GM23338 (cell line): ENCODE measurements around the gene ZMPSTE24. TPM values are rescaled to one million over a fixed set of nuclear protein-coding genes. Genes with fewer than 3 reads are reported as not detected.

Experiments
- ATAC-seq: fragments of 200-7000 bp; cut with Tn5 transposase; 3 replicates; pipeline ENCODE4 v1.9.1; 2020
- DNase-seq: peaks from one replicate; pipeline ENCODE4 v3.0.0-alpha.2; 2015; ENCODE audit warnings: low spot score
- H2AFZ ChIP-seq: fragments of 200-600 bp; sonication (generic); 2 replicates; pipeline ENCODE4 v1.8.0; 2016; ENCODE audit warnings: antibody characterized with exemption, mild to moderate bottlenecking, moderate library complexity
- H3F3A ChIP-seq: fragments of 200-600 bp; sonication (generic); replicated peaks from 2 replicates; pipeline ENCODE4 v1.8.0; 2017; ENCODE audit warnings: antibody characterized with exemption, mixed run types, low read depth
- H3K27ac ChIP-seq: fragments of 200-600 bp; sonication (generic); 2 replicates; pipeline ENCODE4 v1.6.1; 2016; ENCODE audit warnings: low read depth
- H3K27me3 ChIP-seq: fragments of 200-600 bp; sonication (generic); 2 replicates; pipeline ENCODE4 v1.8.0; 2016; ENCODE audit warnings: mild to moderate bottlenecking, mixed run types, moderate library complexity; ENCODE audit not compliant: insufficient read depth
- H3K36me3 ChIP-seq: fragments of 200-600 bp; sonication (generic); 2 replicates; pipeline ENCODE4 v1.8.0; 2016; ENCODE audit warnings: mild to moderate bottlenecking; ENCODE audit not compliant: insufficient read depth
- H3K4me1 ChIP-seq: fragments of 200-600 bp; sonication (generic); 2 replicates; pipeline ENCODE4 v1.8.0; 2016; ENCODE audit warnings: mild to moderate bottlenecking, moderate library complexity; ENCODE audit not compliant: insufficient read depth
- H3K4me2 ChIP-seq: fragments of 200-600 bp; sonication (generic); 2 replicates; pipeline ENCODE4 v1.7.1; 2017; ENCODE audit warnings: mixed run types
- H3K4me3 ChIP-seq: fragments of 200-600 bp; sonication (generic); 2 replicates; pipeline ENCODE4 v1.6.1; 2016; ENCODE audit warnings: mixed run types
- H3K79me2 ChIP-seq: fragments of 200-600 bp; sonication (generic); replicated peaks from 2 replicates; pipeline ENCODE4 v1.8.0; 2017; ENCODE audit warnings: mild to moderate bottlenecking; ENCODE audit not compliant: insufficient read depth
- H3K9me2 ChIP-seq: fragments of 200-600 bp; sonication (generic); 2 replicates; pipeline ENCODE4 v1.8.0; 2017; ENCODE audit not compliant: insufficient read depth
- H4K20me1 ChIP-seq: fragments of 200-600 bp; sonication (generic); replicated peaks from 2 replicates; pipeline ENCODE4 v1.8.0; 2017; ENCODE audit warnings: mild to moderate bottlenecking; ENCODE audit not compliant: insufficient read depth
- H3K27ac Mint-ChIP-seq: 2 replicates; pipeline ENCODE4 v1.8.0; 2020; ENCODE audit warnings: inconsistent platforms, mild to moderate bottlenecking, moderate library complexity, mixed read lengths
- H3K27me3 Mint-ChIP-seq: 3 replicates; pipeline ENCODE4 v1.8.0; 2022; ENCODE audit warnings: low read depth, mild to moderate bottlenecking, moderate library complexity, mixed read lengths, inconsistent platforms; ENCODE audit not compliant: insufficient read depth, poor library complexity
- H3K36me3 Mint-ChIP-seq: 3 replicates; pipeline ENCODE4 v1.8.0; 2021; ENCODE audit warnings: low read depth, mild to moderate bottlenecking, inconsistent platforms, moderate library complexity, mixed read lengths
- H3K4me1 Mint-ChIP-seq: 3 replicates; pipeline ENCODE4 v1.8.0; 2020; ENCODE audit warnings: mild to moderate bottlenecking, inconsistent platforms, mixed read lengths
- H3K4me3 Mint-ChIP-seq: 3 replicates; pipeline ENCODE4 v1.8.0; 2021; ENCODE audit warnings: moderate library complexity, mild to moderate bottlenecking, inconsistent platforms, mixed read lengths
- H3K9me3 Mint-ChIP-seq: 3 replicates; pipeline ENCODE4 v1.8.0; 2020; ENCODE audit warnings: moderate library complexity, mild to moderate bottlenecking, inconsistent platforms, mixed read lengths
- CREB1 ChIP-seq: fragments of 250-450 bp; sonication (Bioruptor Pico); IDR thresholded peaks from 2 replicates; pipeline ENCODE4 v1.5.0; 2020; ENCODE audit warnings: low read depth, mild to moderate bottlenecking, moderate library complexity
- CTCF ChIP-seq, 2 experiments: fragments of 200-600 bp in 1 of 2; sonication (generic) in 1 of 2; conservative IDR thresholded peaks; 2 replicates each; pipeline versions ENCODE4 v1.5.1 to v1.6.1; 2016 to 2017; ENCODE audit warnings: antibody characterized with exemption in 2 of 2, low read depth in 2 of 2, mild to moderate bottlenecking in 2 of 2, moderate library complexity in 1 of 2
- ETS1 ChIP-seq: IDR thresholded peaks from 2 replicates; pipeline ENCODE4 v1.6.1; 2016; ENCODE audit warnings: antibody characterized with exemption
- EZH2 ChIP-seq: fragments of 200-600 bp; sonication (generic); IDR thresholded peaks from one replicate; pipeline ENCODE4 v1.8.0; 2017; ENCODE audit warnings: antibody characterized with exemption, mild to moderate bottlenecking, low read depth; ENCODE audit not compliant: unreplicated experiment
- EZH2phosphoT487 ChIP-seq: fragments of 200-600 bp; sonication (generic); IDR thresholded peaks from one replicate; pipeline ENCODE4 v1.8.1; 2018; ENCODE audit warnings: antibody characterized with exemption; ENCODE audit not compliant: unreplicated experiment
- JUNB ChIP-seq: IDR thresholded peaks from one replicate; pipeline ENCODE4 v1.6.1; 2016; ENCODE audit warnings: antibody characterized with exemption; ENCODE audit not compliant: unreplicated experiment
- NANOG ChIP-seq: IDR thresholded peaks from 2 replicates; pipeline ENCODE4 v1.6.1; 2016; ENCODE audit warnings: antibody characterized with exemption, borderline replicate concordance
- POLR2AphosphoS5 ChIP-seq: IDR thresholded peaks from 2 replicates; pipeline ENCODE4 v1.6.1; 2016; ENCODE audit warnings: antibody characterized with exemption, low read depth
- REST ChIP-seq: IDR thresholded peaks from one replicate; pipeline ENCODE4 v1.6.1; 2018; ENCODE audit warnings: antibody characterized with exemption; ENCODE audit not compliant: unreplicated experiment
- STAT1 ChIP-seq: IDR thresholded peaks from one replicate; pipeline ENCODE4 v1.6.1; 2016; ENCODE audit warnings: antibody characterized with exemption; ENCODE audit not compliant: unreplicated experiment
- ZNF114 ChIP-seq: fragments of 250-450 bp; sonication (Bioruptor Pico); IDR thresholded peaks from 2 replicates; pipeline ENCODE4 v1.5.0; 2020; ENCODE audit warnings: mild to moderate bottlenecking, moderate library complexity
- ZNF331 ChIP-seq: fragments of 250-450 bp; sonication (Bioruptor Pico); IDR thresholded peaks from 2 replicates; pipeline ENCODE4 v1.5.0; 2020; ENCODE audit warnings: low read depth, mild to moderate bottlenecking, moderate library complexity
- long read RNA-seq: library from polyadenylated mRNA; unstranded; transcript quantifications from one replicate; pipeline ENCODE4 v2.0.0, GENCODE V29; 2020; ENCODE audit not compliant: unreplicated experiment
- polyA plus RNA-seq: library from polyadenylated mRNA; unstranded; fragments of >200 nt; fragmentation: Nextera tagmentation; extraction: Ambion mirVana; gene quantifications from 2 replicates; pipeline ENCODE4 v1.2.1, GENCODE V29; 2016
- total RNA-seq: library from RNA; depleted of rRNA; stranded (reverse); fragments of >200 nt; shearing (Covaris generic); gene quantifications from 2 replicates; pipeline ENCODE4 v1.2.3, GENCODE V29; 2014; rRNA removed
- TF ChIP-seq, protein P1 (sequence below): fragments of 250-450 bp; sonication (Bioruptor Pico); IDR thresholded peaks from 2 replicates; pipeline ENCODE4 v1.5.0; 2020; ENCODE audit warnings: mild to moderate bottlenecking, moderate library complexity

ZMPSTE24 gene
- 51.2 and 76.0 TPM in 2 replicates for total RNA-seq
- 22.3 and 23.1 TPM in 2 replicates for polyA plus RNA-seq
- long read RNA-seq, transcript ZMPSTE24-201 (10 exons, 3,108 nt) = major isoform, 10 of 18 reads
- long read RNA-seq, partial matches to known transcripts = 2 of 18 reads
- long read RNA-seq, other reads (novel, unspliced or antisense) = 5 of 18 reads

DNA sequence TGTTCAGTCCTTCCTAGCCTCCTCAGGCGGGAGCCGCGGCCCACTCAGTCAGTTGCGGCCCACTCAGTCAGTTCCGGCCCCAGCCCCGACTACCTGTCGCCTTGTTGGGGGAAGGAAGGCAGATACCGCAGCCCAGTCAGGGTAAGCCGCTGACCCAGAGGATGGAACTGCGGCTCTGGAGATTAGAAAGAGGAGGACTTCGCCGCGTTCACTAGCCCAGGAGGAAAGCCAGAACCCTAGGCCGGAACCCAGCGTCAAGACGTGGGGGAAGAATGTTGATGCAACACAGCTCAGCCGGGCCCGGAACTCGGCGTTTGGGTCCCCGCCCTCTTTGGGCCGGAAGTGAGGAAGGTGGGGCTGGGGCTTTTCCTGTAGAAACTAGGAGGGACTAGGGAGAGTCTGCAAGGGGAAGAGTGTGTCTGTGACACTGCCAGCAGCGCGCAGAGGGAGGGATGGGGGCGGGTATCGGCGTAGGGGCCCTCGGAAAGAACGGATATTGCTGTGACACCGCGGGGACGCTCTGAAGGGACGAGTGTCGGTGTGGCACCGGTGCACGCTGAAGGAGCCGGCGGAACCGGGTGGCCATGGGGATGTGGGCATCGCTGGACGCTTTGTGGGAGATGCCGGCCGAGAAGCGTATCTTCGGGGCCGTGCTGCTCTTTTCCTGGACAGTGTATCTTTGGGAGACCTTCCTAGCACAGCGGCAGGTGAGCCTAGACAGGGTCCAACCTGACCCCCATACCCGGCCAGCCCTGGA lies at the start of gene ZMPSTE24:
Gene ZMPSTE24, plus strand, starts transcription at position 549 of the 757 bp plus-strand sequence. Its CDS starts 36 bp downstream, at position 585.
- Histone ChIP-seq H3K4me3 (peak within 1 kb of the TSS; percentile 87), H4K20me1 (peaks cover 4% of the 10 kb centered on the region; the same call in 1 of the 2 replicates), H3K27ac (peak within 1 kb of the TSS; percentile 99), H3K79me2 (peaks cover 57% of the 10 kb centered on the region), H2AFZ (peak within 1 kb of the TSS; percentile 99), H3K36me3 (peaks cover 26% of the 10 kb centered on the region), H3K4me1 (peaks cover 8% of the 10 kb centered on the region; the same call in 1 of the 2 replicates), H3K27me3 (no peaks in the 10 kb centered on the region), H3K9me2 (no peaks in the 10 kb centered on the region), H3F3A (no peaks in the 10 kb centered on the region; the same call in 1 of the 2 replicates), H3K4me2 (peak within 1 kb of the TSS; percentile 99)
- DNase-seq = peak; percentile 98
- peaks cover 4% of the 10 kb centered on the region; the same call in 1 of the 3 replicates for H3K4me1 Mint-ChIP-seq
- peaks cover 4% of the 10 kb centered on the region for H3K27me3 Mint-ChIP-seq
- peaks cover 27% of the 10 kb centered on the region for H3K36me3 Mint-ChIP-seq
- peak within 1 kb of the TSS; percentile 97 for H3K27ac Mint-ChIP-seq
- H3K9me3 Mint-ChIP-seq = no peaks in the 10 kb centered on the region
- TF ChIP-seq REST (peak; percentile 9), ETS1 (peak; percentile 78; the same call in 1 of the 2 replicates), EZH2phosphoT487 (no peak), EZH2 (no peak), STAT1 (no peak), NANOG (no peak), CREB1 (CRISPR knock-in tag) (peak; percentile 83), JUNB (no peak), ZNF114 (CRISPR knock-in tag) (no peak), ZNF331 (CRISPR knock-in tag) (no peak), CTCF (conservative IDR thresholded peaks at IDR 0.05; ENCODE audit: low read depth in 2 of 2) (no peak), POLR2AphosphoS5 (peak; percentile 91)
- TF ChIP-seq, protein P1, sequence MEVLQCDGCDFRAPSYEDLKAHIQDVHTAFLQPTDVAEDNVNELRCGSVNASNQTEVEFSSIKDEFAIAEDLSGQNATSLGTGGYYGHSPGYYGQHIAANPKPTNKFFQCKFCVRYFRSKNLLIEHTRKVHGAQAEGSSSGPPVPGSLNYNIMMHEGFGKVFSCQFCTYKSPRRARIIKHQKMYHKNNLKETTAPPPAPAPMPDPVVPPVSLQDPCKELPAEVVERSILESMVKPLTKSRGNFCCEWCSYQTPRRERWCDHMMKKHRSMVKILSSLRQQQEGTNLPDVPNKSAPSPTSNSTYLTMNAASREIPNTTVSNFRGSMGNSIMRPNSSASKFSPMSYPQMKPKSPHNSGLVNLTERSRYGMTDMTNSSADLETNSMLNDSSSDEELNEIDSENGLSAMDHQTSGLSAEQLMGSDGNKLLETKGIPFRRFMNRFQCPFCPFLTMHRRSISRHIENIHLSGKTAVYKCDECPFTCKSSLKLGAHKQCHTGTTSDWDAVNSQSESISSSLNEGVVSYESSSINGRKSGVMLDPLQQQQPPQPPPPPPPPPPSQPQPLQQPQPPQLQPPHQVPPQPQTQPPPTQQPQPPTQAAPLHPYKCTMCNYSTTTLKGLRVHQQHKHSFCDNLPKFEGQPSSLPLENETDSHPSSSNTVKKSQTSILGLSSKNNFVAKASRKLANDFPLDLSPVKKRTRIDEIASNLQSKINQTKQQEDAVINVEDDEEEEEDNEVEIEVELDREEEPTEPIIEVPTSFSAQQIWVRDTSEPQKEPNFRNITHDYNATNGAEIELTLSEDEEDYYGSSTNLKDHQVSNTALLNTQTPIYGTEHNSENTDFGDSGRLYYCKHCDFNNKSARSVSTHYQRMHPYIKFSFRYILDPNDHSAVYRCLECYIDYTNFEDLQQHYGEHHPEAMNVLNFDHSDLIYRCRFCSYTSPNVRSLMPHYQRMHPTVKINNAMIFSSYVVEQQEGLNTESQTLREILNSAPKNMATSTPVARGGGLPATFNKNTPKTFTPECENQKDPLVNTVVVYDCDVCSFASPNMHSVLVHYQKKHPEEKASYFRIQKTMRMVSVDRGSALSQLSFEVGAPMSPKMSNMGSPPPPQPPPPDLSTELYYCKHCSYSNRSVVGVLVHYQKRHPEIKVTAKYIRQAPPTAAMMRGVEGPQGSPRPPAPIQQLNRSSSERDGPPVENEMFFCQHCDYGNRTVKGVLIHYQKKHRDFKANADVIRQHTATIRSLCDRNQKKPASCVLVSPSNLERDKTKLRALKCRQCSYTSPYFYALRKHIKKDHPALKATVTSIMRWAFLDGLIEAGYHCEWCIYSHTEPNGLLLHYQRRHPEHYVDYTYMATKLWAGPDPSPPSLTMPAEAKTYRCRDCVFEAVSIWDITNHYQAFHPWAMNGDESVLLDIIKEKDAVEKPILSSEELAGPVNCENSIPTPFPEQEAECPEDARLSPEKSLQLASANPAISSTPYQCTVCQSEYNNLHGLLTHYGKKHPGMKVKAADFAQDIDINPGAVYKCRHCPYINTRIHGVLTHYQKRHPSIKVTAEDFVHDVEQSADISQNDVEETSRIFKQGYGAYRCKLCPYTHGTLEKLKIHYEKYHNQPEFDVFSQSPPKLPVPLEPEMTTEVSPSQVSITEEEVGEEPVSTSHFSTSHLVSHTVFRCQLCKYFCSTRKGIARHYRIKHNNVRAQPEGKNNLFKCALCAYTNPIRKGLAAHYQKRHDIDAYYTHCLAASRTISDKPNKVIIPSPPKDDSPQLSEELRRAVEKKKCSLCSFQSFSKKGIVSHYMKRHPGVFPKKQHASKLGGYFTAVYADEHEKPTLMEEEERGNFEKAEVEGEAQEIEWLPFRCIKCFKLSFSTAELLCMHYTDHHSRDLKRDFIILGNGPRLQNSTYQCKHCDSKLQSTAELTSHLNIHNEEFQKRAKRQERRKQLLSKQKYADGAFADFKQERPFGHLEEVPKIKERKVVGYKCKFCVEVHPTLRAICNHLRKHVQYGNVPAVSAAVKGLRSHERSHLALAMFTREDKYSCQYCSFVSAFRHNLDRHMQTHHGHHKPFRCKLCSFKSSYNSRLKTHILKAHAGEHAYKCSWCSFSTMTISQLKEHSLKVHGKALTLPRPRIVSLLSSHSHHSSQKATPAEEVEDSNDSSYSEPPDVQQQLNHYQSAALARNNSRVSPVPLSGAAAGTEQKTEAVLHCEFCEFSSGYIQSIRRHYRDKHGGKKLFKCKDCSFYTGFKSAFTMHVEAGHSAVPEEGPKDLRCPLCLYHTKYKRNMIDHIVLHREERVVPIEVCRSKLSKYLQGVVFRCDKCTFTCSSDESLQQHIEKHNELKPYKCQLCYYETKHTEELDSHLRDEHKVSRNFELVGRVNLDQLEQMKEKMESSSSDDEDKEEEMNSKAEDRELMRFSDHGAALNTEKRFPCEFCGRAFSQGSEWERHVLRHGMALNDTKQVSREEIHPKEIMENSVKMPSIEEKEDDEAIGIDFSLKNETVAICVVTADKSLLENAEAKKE (CRISPR knock-in tag) = no peak
- peak within 1 kb of the TSS; percentile 93 for H3K4me3 Mint-ChIP-seq
- peak; percentile 97 for ATAC-seq
